Left cardiac atrium (tissue), 4 donors: Measurements from ENCODE around the gene INAVA. TPM values are rescaled to one million over a fixed set of nuclear protein-coding genes. Genes with fewer than 3 reads are reported as not detected.

ENCODE experiments used
- ATAC-seq, 2 donors: fragments of 200-7000 bp; cut with Tn5 transposase; one replicate each; pipeline ENCODE4 v1.9.1; 2020; ENCODE audit warnings: mild to moderate bottlenecking in 2 of 2, moderate library complexity in 2 of 2
- DNase-seq: peaks from one replicate; pipeline ENCODE4 v3.0.0-alpha.2; 2020
- intact Hi-C, 2 donors: fragments of 100-400 bp; cut with DNase I; formaldehyde crosslinking; loops; one replicate each; pipeline versions ENCODE4 v1.14.1 to v1.15.1; 2022 to 2023
- total RNA-seq, 2 donors: library from RNA; stranded (reverse); fragmentation: NEBNext Ultra II Directional; extraction: Animal tissue kit (Norgen Biotek cat#: 25700); gene quantifications; one replicate each; pipeline ENCODE4 v1.2.1, GENCODE V29; 2021
- donor health status: DM: no; HTN: yes; CAD: no.
- donor health status: DM: no; HTN: yes; CAD: no; lungs with severe emphysema.
- donor health status: DM: yes; HTN: yes; CAD: no.
- donor health status: Dilated cardiomyopathy.

The INAVA gene
- total RNA-seq, 2 donors from 2014 or later = 0.29 TPM; not detected in 1

GRCh38 chr1:200874694-200875093, 20.0 kb upstream of the INAVA start:
- intact Hi-C loops = no loop called here
- DNase-seq = no peak

GRCh38 chr1:200875416-200875815, 19.3 kb upstream of the INAVA start:
- no peak for DNase-seq
- ATAC-seq = no peak
- intact Hi-C loops = no loop called here

More at GRCh38 chr1:200874694-200875093, 20.0 kb upstream of the INAVA start:
- ATAC-seq = no peak

GRCh38 chr1:200877010-200877409, 17.7 kb upstream of the INAVA start:
- DNase-seq = no peak
- no peak for ATAC-seq
- intact Hi-C loops = no loop called here

- DNase-seq (no peak), ATAC-seq (no peak)
- intact Hi-C loops = no loop called here
Observed at GRCh38 chr1:200877839-200878551, 16.7 kb upstream of the INAVA start.

- intact Hi-C loops = no loop called here
- no peak for DNase-seq
- no peak for ATAC-seq
Observed at GRCh38 chr1:200880212-200880611, 14.5 kb upstream of the INAVA start.

- intact Hi-C loops = no loop called here
- ATAC-seq (no peak), DNase-seq (no peak)
Observed at GRCh38 chr1:200883118-200883517, 11.6 kb upstream of the INAVA start.

- DNase-seq (no peak), ATAC-seq (no peak)
- intact Hi-C loops = no loop called here
Observed at GRCh38 chr1:200885623-200886402, 8.9 kb upstream of the INAVA start.

GRCh38 chr1:200886594-200886993, 8.1 kb upstream of the INAVA start:
- ATAC-seq (no peak), DNase-seq (no peak)
- intact Hi-C loops = no loop called here

GRCh38 chr1:200887036-200887435, 7.7 kb upstream of the INAVA start:
- DNase-seq = no peak
- no peak for ATAC-seq
- intact Hi-C loops = no loop called here

GRCh38 chr1:200887772-200888348, 6.8 kb upstream of the INAVA start:
- ATAC-seq (no peak), DNase-seq (no peak)
- intact Hi-C loops = no loop called here

GRCh38 chr1:200888349-200888838, 6.3 kb upstream of the INAVA start:
- intact Hi-C loops = no loop called here
- DNase-seq = no peak
- peak; percentile 46 to 49 for ATAC-seq

GRCh38 chr1:200889571-200889970, 5.1 kb upstream of the INAVA start:
- intact Hi-C loops = no loop called here
- no peak for ATAC-seq
- DNase-seq = no peak

GRCh38 chr1:200890027-200890426, 4.7 kb upstream of the INAVA start:
- intact Hi-C loops = no loop called here
- DNase-seq (no peak), ATAC-seq (no peak)

- ATAC-seq (peak; percentile 45 to 59), DNase-seq (no peak)
- intact Hi-C loops = no loop called here
Observed at GRCh38 chr1:200890818-200891773, 3.6 kb upstream of the INAVA start.

GRCh38 chr1:200891774-200892157, 2.9 kb upstream of the INAVA start:
- intact Hi-C loops = no loop called here
- DNase-seq = no peak

GRCh38 chr1:200892546-200892945, 2.2 kb upstream of the INAVA start:
- intact Hi-C loops = no loop called here
- DNase-seq = no peak
- ATAC-seq = no peak

More at GRCh38 chr1:200891774-200892157, 2.9 kb upstream of the INAVA start:
- no peak for ATAC-seq

- intact Hi-C loops = no loop called here
- ATAC-seq (no peak), DNase-seq (no peak)
Observed at GRCh38 chr1:200892958-200893357, 1.7 kb upstream of the INAVA start.

- ATAC-seq (no peak), DNase-seq (no peak)
- intact Hi-C loops = no loop called here
Observed at GRCh38 chr1:200893411-200893901, 1.2 kb upstream of the INAVA start.

GRCh38 chr1:200895443-200895789, 716 bp downstream of the INAVA start:
- intact Hi-C loops = no loop called here
- ATAC-seq (no peak), DNase-seq (no peak)
